Mesendoderm (in vitro differentiated cells): ENCODE measurements around the gene XPA.
"Not testable (repeated sequence)": the region's sequence is repeated elsewhere in the genome, so short reads cannot be mapped to it uniquely, and the experiment has no call there.

Experiments
- DNase-seq: peaks from one replicate; pipeline ENCODE4 v3.0.0; 2013
- H2AK5ac ChIP-seq: 2 replicates; pipeline ENCODE4 v1.6.1; 2013; ENCODE audit warnings: low read length, inconsistent platforms
- H2BK120ac ChIP-seq: 2 replicates; pipeline ENCODE4 v1.6.1; 2013; ENCODE audit warnings: low read depth, mild to moderate bottlenecking, low read length, moderate library complexity, mixed read lengths
- H2BK15ac ChIP-seq: replicated peaks from 2 replicates; pipeline ENCODE4 v1.6.1; 2013; ENCODE audit warnings: low read depth, mild to moderate bottlenecking, moderate library complexity
- H2BK5ac ChIP-seq: 2 replicates; pipeline ENCODE4 v1.6.1; 2013; ENCODE audit warnings: low read length, inconsistent platforms
- H3K18ac ChIP-seq: 2 replicates; pipeline ENCODE4 v1.6.1; 2013; ENCODE audit warnings: mild to moderate bottlenecking, low read length, mixed read lengths
- H3K23ac ChIP-seq: one replicate; pipeline ENCODE4 v1.6.1; 2013; ENCODE audit warnings: low read length
- H3K27ac ChIP-seq: 2 replicates; pipeline ENCODE4 v1.5.1; 2013; ENCODE audit warnings: low read depth, mild to moderate bottlenecking, inconsistent platforms, low read length, moderate library complexity
- H3K27me3 ChIP-seq: 2 replicates; pipeline ENCODE4 v1.6.1; 2013; ENCODE audit warnings: low read length, control low read depth, mild to moderate bottlenecking, inconsistent platforms; ENCODE audit not compliant: insufficient read depth, poor library complexity
- H3K36me3 ChIP-seq: 2 replicates; pipeline ENCODE4 v1.6.1; 2013; ENCODE audit warnings: low read length, inconsistent platforms; ENCODE audit not compliant: control insufficient read depth, insufficient read depth
- H3K4ac ChIP-seq: one replicate; pipeline ENCODE4 v1.6.1; 2013; ENCODE audit warnings: low read depth, mild to moderate bottlenecking, low read length, moderate library complexity
- H3K4me1 ChIP-seq: 2 replicates; pipeline ENCODE4 v1.6.1; 2013; ENCODE audit warnings: low read depth, low read length, inconsistent platforms; ENCODE audit not compliant: control insufficient read depth
- H3K4me2 ChIP-seq: 2 replicates; pipeline ENCODE4 v1.6.1; 2013; ENCODE audit warnings: low read length
- H3K4me3 ChIP-seq: 2 replicates; pipeline ENCODE4 v1.5.1; 2013; ENCODE audit warnings: mild to moderate bottlenecking, low read length
- H3K56ac ChIP-seq: one replicate; pipeline ENCODE4 v1.6.1; 2013; ENCODE audit warnings: low read length
- H3K79me1 ChIP-seq: 2 replicates; pipeline ENCODE4 v1.6.1; 2013; ENCODE audit warnings: low read length, inconsistent platforms
- H3K79me2 ChIP-seq: 2 replicates; pipeline ENCODE4 v1.6.1; 2013; ENCODE audit warnings: mild to moderate bottlenecking, low read length; ENCODE audit not compliant: control insufficient read depth, insufficient read depth
- H3K9ac ChIP-seq: 2 replicates; pipeline ENCODE4 v1.6.1; 2013; ENCODE audit warnings: low read length, inconsistent platforms
- H4K5ac ChIP-seq: one replicate; pipeline ENCODE4 v1.6.1; 2013; ENCODE audit warnings: low read length
- H4K8ac ChIP-seq: one replicate; pipeline ENCODE4 v1.6.1; 2013; ENCODE audit warnings: low read depth, mild to moderate bottlenecking, control low read depth, low read length, moderate library complexity
- WGBS: extraction: QIAGEN DNeasy Blood & Tissue Kit; methylation state at CpG from one replicate; pipeline ENCODE4 v1.1.7; 2013; ENCODE audit warnings: low lambda C conversion rate, missing lambda C conversion rate; ENCODE audit not compliant: insufficient coverage; ENCODE audit errors: extremely low coverage; 5-methylcytosine and 5-hydroxymethylcytosine counted together

The XPA gene

GRCh38 chr9:97699824-97700223 lies 2.7 kb upstream of the XPA start:
- H3K4me2 ChIP-seq, H2BK15ac ChIP-seq, H3K79me2 ChIP-seq, H3K27me3 ChIP-seq, H3K27ac ChIP-seq, H3K56ac ChIP-seq, H2AK5ac ChIP-seq, H2BK120ac ChIP-seq, H3K36me3 ChIP-seq, H3K4ac ChIP-seq, DNase-seq, H3K4me3 ChIP-seq, H3K4me1 ChIP-seq, H3K9ac ChIP-seq, H4K5ac ChIP-seq, H4K8ac ChIP-seq, H3K18ac ChIP-seq, H3K79me1 ChIP-seq, H2BK5ac ChIP-seq: not testable (repeated sequence)
- no CpG with 5 or more reads among the region's 3 CpGs for WGBS
- H3K23ac ChIP-seq = peak overlapping the region; percentile 1

- not testable (repeated sequence) for H3K4me3 ChIP-seq, H3K4ac ChIP-seq, H2BK5ac ChIP-seq, H2AK5ac ChIP-seq, H3K4me1 ChIP-seq, H2BK120ac ChIP-seq, H3K56ac ChIP-seq, H3K36me3 ChIP-seq, H4K8ac ChIP-seq, DNase-seq, H3K79me2 ChIP-seq, H3K4me2 ChIP-seq, H3K27me3 ChIP-seq, H4K5ac ChIP-seq, H3K27ac ChIP-seq, H3K23ac ChIP-seq, H3K9ac ChIP-seq, H3K18ac ChIP-seq, H3K79me1 ChIP-seq, H2BK15ac ChIP-seq
- no CpG with 5 or more reads among the region's 13 CpGs for WGBS
Observed at GRCh38 chr9:97699281-97699680, 2.1 kb upstream of the XPA start.

DNA sequence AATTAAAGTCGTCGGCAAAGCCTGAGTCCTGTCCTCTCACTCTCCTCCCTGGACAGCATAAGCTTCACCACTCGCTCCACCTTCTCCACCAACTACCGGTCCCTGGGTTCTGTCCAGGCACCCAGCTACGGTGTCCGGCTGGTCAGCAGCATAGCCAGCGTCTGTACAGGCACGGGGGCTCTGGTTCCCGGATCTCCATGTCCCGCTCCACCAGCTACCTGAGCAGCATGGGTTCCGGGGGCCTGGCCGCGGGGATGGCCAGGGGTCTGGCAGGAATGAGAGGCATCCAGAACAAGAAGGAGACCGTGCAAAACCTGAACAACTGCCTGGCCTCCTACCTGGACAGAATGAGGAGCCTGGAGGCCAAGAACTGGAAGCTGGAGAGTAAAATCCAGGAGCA lies 1.7 kb upstream of the XPA start:
- no peaks in the 10 kb centered on the region for H3K79me1 ChIP-seq
- peaks cover 7% of the 10 kb centered on the region for H3K4me1 ChIP-seq
- no CpG with 5 or more reads among the region's 14 CpGs for WGBS
- no peak overlapping the region for H3K56ac ChIP-seq
- H3K9ac ChIP-seq = no peak overlapping the region
- H3K27ac ChIP-seq = no peak overlapping the region
- H3K4me3 ChIP-seq = no peak overlapping the region
- no peak overlapping the region for H3K4ac ChIP-seq
- H3K36me3 ChIP-seq = no peaks in the 10 kb centered on the region
- no peak overlapping the region for H4K8ac ChIP-seq
- no peaks in the 10 kb centered on the region for H3K79me2 ChIP-seq
- no peak overlapping the region for H3K23ac ChIP-seq
- H2BK120ac ChIP-seq = no peak overlapping the region
- H2BK15ac ChIP-seq = no peak overlapping the region
- H2BK5ac ChIP-seq = no peak overlapping the region
- no peak overlapping the region for H2AK5ac ChIP-seq
- no peak for DNase-seq
- no peak overlapping the region for H3K18ac ChIP-seq
- H4K5ac ChIP-seq = no peak overlapping the region
- no peaks in the 10 kb centered on the region for H3K27me3 ChIP-seq
- no peak overlapping the region for H3K4me2 ChIP-seq

GRCh38 chr9:97697837-97698236 lies 697 bp upstream of the XPA start:
- Histone ChIP-seq H4K5ac (peak overlapping the region; percentile 13), H3K4ac (no peak overlapping the region), H2BK5ac (no peak overlapping the region), H3K4me2 (no peak overlapping the region), H3K23ac (no peak overlapping the region), H3K18ac (no peak overlapping the region), H2AK5ac (no peak overlapping the region), H3K4me1 (peaks cover 7% of the 10 kb centered on the region), H3K79me2 (no peaks in the 10 kb centered on the region), H3K9ac (no peak overlapping the region), H3K27me3 (no peaks in the 10 kb centered on the region), H3K27ac (no peak overlapping the region), H2BK15ac (no peak overlapping the region), H3K36me3 (no peaks in the 10 kb centered on the region), H3K79me1 (no peaks in the 10 kb centered on the region), H3K4me3 (no peak overlapping the region), H2BK120ac (no peak overlapping the region), H4K8ac (no peak overlapping the region), H3K56ac (peak overlapping the region; percentile 79)
- no CpG with 5 or more reads among the region's 1 CpG for WGBS
- no peak for DNase-seq

DNA sequence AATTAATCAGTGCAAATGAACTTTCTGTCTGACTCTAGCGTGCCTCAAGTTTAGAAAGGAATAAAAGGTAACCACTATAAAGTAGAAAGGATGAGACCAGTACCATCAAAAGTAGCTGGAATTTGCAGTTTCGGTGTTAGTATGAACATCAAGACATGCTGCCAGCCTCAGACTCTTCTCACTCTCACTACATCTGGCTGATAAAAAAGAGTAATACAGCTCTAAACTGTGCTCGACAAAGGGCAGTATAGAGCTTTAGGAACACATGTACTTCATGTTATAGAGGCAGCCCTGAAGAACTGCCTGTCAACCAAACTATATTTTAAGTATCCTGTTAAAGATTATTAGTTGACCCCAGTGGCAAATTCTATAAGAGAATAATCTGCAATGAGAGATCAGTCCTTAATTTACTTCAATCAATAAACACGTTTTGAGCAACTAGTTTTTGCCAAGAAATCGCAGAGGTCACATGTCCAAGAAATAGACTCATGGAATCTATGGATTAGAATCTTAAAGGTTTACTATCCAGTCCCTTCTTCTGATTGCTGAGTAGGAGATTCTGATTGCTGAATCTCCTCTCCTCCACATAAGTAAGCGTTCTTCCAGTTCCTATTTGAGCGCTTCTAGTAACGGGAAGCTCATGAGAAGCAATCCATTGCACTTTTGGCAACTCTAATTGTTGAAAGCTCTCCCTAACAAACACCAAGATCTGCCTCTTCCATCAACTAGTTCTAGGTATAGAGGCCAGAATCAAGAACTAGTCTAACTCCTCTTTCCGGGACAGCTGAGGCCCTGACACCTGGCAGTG lies 941 bp downstream of the XPA start:
- H4K8ac ChIP-seq = no peak overlapping the region
- H3K4me3 ChIP-seq = peak overlapping the region; percentile 5
- no peak overlapping the region for H3K4ac ChIP-seq
- H3K36me3 ChIP-seq = no peaks in the 10 kb centered on the region
- H3K4me2 ChIP-seq = peak overlapping the region; percentile 65
- no peak overlapping the region for H3K23ac ChIP-seq
- no peak overlapping the region for H4K5ac ChIP-seq
- no peak overlapping the region for H2BK120ac ChIP-seq
- H3K9ac ChIP-seq = peak overlapping the region; percentile 87
- no CpG with 5 or more reads among the region's 9 CpGs for WGBS
- no peak for DNase-seq
- H3K27me3 ChIP-seq = no peaks in the 10 kb centered on the region
- H3K79me2 ChIP-seq = no peaks in the 10 kb centered on the region
- peak overlapping the region; percentile 92 for H3K56ac ChIP-seq
- no peak overlapping the region for H2BK15ac ChIP-seq
- no peak overlapping the region for H3K27ac ChIP-seq
- no peak overlapping the region for H3K18ac ChIP-seq
- peaks cover 3% of the 10 kb centered on the region for H3K4me1 ChIP-seq
- no peak overlapping the region for H2AK5ac ChIP-seq
- no peaks in the 10 kb centered on the region for H3K79me1 ChIP-seq
- no peak overlapping the region for H2BK5ac ChIP-seq

DNA sequence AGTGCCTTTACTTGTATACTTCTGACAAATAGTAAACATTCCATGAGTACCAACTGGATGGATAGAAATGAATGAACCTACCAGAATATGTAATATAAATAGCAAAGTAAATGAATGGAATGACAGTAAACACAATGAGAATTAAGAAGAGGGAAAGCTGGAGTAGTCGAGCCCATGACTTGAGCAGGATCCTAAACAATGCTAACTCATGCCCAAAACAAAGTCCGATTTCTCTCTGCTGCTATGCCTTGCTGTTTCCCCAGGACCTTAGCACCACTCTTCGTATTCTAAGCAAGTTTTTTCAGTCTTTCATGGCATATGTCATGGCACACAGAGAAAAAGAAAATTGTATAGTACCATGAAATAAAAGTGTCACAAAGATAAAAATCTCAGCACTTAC lies 1.8 kb downstream of the XPA start:
- no peaks in the 10 kb centered on the region for H3K79me2 ChIP-seq
- WGBS = no CpG with 5 or more reads among the region's 3 CpGs
- H3K9ac ChIP-seq = no peak overlapping the region
- no peak overlapping the region for H3K23ac ChIP-seq
- no peak overlapping the region for H3K4me2 ChIP-seq
- no peak overlapping the region for H3K4me3 ChIP-seq
- H3K4me1 ChIP-seq = peaks cover 1% of the 10 kb centered on the region
- H3K4ac ChIP-seq = no peak overlapping the region
- no peak overlapping the region for H4K5ac ChIP-seq
- H3K27ac ChIP-seq = no peak overlapping the region
- H4K8ac ChIP-seq = no peak overlapping the region
- no peaks in the 10 kb centered on the region for H3K27me3 ChIP-seq
- no peaks in the 10 kb centered on the region for H3K36me3 ChIP-seq
- H3K79me1 ChIP-seq = no peaks in the 10 kb centered on the region
- H2BK15ac ChIP-seq = no peak overlapping the region
- no peak overlapping the region for H2BK120ac ChIP-seq
- H3K56ac ChIP-seq = no peak overlapping the region
- H2AK5ac ChIP-seq = no peak overlapping the region
- DNase-seq = no peak
- H2BK5ac ChIP-seq = no peak overlapping the region
- no peak overlapping the region for H3K18ac ChIP-seq
